ENCODE data around the gene EVA1A. TPM values are rescaled to one million over a fixed set of nuclear protein-coding genes. Genes with fewer than 3 reads are reported as not detected.

EVA1A gene
- total and polyA plus RNA-seq, 4 donors: 30.1 to 102 (median 43.5) TPM

DNA sequence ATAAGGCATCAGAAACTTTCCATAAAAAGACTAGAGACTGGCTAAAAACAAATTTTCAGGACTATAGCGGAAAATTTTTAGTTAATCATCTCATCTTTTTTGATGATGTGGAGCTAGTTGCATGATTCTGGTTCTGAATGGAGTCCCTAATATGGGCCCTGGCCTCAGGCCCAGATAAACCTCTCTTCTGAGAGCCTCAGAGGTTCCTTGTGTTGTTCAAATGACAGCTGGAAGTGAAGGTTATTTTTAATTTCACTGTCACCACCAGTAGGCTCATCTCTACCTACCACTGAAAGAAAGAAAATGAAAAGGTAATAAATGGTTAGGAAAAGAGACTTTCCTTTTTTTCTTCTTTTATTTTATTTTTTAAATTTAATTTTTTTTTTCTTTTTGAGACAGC, 75.9 kb downstream of the EVA1A start:
- DNase-seq: no peak
- Histone ChIP-seq H3K36me3 (ENCODE audit: control insufficient read depth in 4 of 4, insufficient read depth in 4 of 4, low read length in 4 of 4) (no peaks in the 10 kb centered on the region), H3K4me1 (ENCODE audit: control insufficient read depth in 5 of 5, insufficient read depth in 5 of 5, low read length in 5 of 5) (peaks cover 0 to 16% (median 14%) of the 10 kb centered on the region in 5 donors), H3K9ac (ENCODE audit: insufficient read depth in 1 of 2, low read length in 2 of 2) (no peak overlapping the region), H3K4me3 (no peak overlapping the region), H3K27me3 (ENCODE audit: control insufficient read depth in 3 of 3, insufficient read depth in 3 of 3, low read length in 2 of 3) (no peaks in the 10 kb centered on the region), H3K9me3 (ENCODE audit: control insufficient read depth in 4 of 4, insufficient read depth in 3 of 4, low read length in 3 of 4) (no peaks in the 10 kb centered on the region), H3K27ac (ENCODE audit: low read depth in 1 of 2, low read length in 1 of 2) (no peak overlapping the region)
- WGBS, 2 donors: 94 to 98% methylated on average over 1 of the region's 1 CpG
- TF ChIP-seq, protein P1, sequence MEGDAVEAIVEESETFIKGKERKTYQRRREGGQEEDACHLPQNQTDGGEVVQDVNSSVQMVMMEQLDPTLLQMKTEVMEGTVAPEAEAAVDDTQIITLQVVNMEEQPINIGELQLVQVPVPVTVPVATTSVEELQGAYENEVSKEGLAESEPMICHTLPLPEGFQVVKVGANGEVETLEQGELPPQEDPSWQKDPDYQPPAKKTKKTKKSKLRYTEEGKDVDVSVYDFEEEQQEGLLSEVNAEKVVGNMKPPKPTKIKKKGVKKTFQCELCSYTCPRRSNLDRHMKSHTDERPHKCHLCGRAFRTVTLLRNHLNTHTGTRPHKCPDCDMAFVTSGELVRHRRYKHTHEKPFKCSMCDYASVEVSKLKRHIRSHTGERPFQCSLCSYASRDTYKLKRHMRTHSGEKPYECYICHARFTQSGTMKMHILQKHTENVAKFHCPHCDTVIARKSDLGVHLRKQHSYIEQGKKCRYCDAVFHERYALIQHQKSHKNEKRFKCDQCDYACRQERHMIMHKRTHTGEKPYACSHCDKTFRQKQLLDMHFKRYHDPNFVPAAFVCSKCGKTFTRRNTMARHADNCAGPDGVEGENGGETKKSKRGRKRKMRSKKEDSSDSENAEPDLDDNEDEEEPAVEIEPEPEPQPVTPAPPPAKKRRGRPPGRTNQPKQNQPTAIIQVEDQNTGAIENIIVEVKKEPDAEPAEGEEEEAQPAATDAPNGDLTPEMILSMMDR (IDR thresholded peaks at IDR 0.05; ENCODE audit: control extremely low read depth, extremely low read depth): no peak
- no peak for ATAC-seq (ENCODE audit: insufficient read depth, low FRiP score)

DNA sequence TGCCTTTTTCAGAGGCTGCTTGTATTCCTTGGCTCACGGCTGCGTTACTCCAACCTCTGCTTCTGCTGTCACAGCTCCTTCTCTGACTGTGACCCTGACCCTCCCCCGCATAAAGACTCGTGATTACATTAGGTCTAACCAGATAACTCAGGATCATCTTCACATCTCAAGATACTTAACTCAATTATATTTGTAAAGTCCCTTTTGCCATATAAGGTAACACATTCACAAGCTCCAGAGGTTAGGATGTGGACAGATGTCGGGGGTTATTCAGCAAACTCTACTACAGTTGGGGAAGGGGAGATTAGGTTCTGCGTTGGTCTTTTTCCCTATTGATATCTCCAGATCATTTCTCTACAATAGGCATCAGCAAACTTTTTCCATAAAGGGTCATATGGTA, 76.9 kb downstream of the EVA1A start:
- no peaks in the 10 kb centered on the region for H3K36me3 ChIP-seq (ENCODE audit: control insufficient read depth in 4 of 4, insufficient read depth in 4 of 4, low read length in 4 of 4)
- H3K27ac ChIP-seq (ENCODE audit: low read depth in 1 of 2, low read length in 1 of 2): no peak overlapping the region
- 94% methylated on average over 6 of the region's 6 CpGs for WGBS, 2 donors
- DNase-seq (no peak), ATAC-seq (ENCODE audit: insufficient read depth, low FRiP score) (no peak)
- no peaks in the 10 kb centered on the region for H3K27me3 ChIP-seq (ENCODE audit: control insufficient read depth in 3 of 3, insufficient read depth in 3 of 3, low read length in 2 of 3)
- no peak overlapping the region for H3K9ac ChIP-seq (ENCODE audit: insufficient read depth in 1 of 2, low read length in 2 of 2)
- peaks cover 0 to 16% (median 14%) of the 10 kb centered on the region in 5 donors for H3K4me1 ChIP-seq (ENCODE audit: control insufficient read depth in 5 of 5, insufficient read depth in 5 of 5, low read length in 5 of 5)
- no peaks in the 10 kb centered on the region for H3K9me3 ChIP-seq (ENCODE audit: control insufficient read depth in 4 of 4, insufficient read depth in 3 of 4, low read length in 3 of 4)
- no peak overlapping the region for H3K4me3 ChIP-seq
- TF ChIP-seq, protein P1 (IDR thresholded peaks at IDR 0.05; ENCODE audit: control extremely low read depth, extremely low read depth): no peak

DNA sequence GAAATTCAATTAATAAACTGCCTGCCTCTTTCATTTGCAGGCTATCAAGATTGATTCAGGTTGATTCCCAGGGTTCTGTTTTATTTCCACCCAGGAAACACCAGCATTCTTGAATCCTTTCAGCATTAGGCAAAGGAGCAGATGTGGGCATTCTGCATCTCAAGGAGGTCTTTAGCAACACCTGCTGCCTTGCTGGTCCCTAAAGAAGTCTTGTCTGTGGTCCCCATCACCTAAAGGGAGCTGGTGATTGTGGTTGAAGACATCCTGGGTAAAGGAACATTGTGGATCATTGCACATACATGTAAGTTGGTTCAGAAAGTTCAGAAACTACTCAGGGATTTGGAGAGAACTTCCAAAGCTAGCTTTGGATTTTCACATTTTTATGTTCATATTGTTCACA, 78.3 kb downstream of the EVA1A start:
- Histone ChIP-seq H3K36me3 (ENCODE audit: control insufficient read depth in 4 of 4, insufficient read depth in 4 of 4, low read length in 4 of 4) (no peaks in the 10 kb centered on the region), H3K27me3 (ENCODE audit: control insufficient read depth in 3 of 3, insufficient read depth in 3 of 3, low read length in 2 of 3) (no peaks in the 10 kb centered on the region), H3K9me3 (ENCODE audit: control insufficient read depth in 4 of 4, insufficient read depth in 3 of 4, low read length in 3 of 4) (no peaks in the 10 kb centered on the region), H3K4me1 (ENCODE audit: control insufficient read depth in 5 of 5, insufficient read depth in 5 of 5, low read length in 5 of 5) (peaks cover 0 to 17% (median 14%) of the 10 kb centered on the region in 5 donors), H3K4me3 (no peak overlapping the region), H3K27ac (ENCODE audit: low read depth in 1 of 2, low read length in 1 of 2) (no peak overlapping the region), H3K9ac (ENCODE audit: insufficient read depth in 1 of 2, low read length in 2 of 2) (no peak overlapping the region)
- DNase-seq (no peak), ATAC-seq (ENCODE audit: insufficient read depth, low FRiP score) (no peak)
- TF ChIP-seq, protein P1 (IDR thresholded peaks at IDR 0.05; ENCODE audit: control extremely low read depth, extremely low read depth): no peak
